ENCODE data around the gene SLC7A1. TPM values are rescaled to one million over a fixed set of nuclear protein-coding genes. Genes with fewer than 3 reads are reported as not detected.
A peak's percentile ranks its signal among the peaks of the same experiment; 100 is the strongest.

Gene SLC7A1
- polyA plus RNA-seq, 1 donor from 2014 or later, result 5.7 TPM

GRCh38 chr13:29493796-29494195, 101.7 kb downstream of the SLC7A1 start:
- peaks cover 3% of the 10 kb centered on the region for H3K27me3 Mint-ChIP-seq
- no peak overlapping the region for H3K4me3 Mint-ChIP-seq
- H3K27ac Mint-ChIP-seq, result peak overlapping the region in 1 of 3 donors; percentile 61
- H3K4me1 Mint-ChIP-seq, result peaks cover 17 to 27% (median 23%) of the 10 kb centered on the region in 3 donors
- H3K36me3 Mint-ChIP-seq, result no peaks in the 10 kb centered on the region
- no peaks in the 10 kb centered on the region for H3K9me3 Mint-ChIP-seq

GRCh38 chr13:29491248-29491647, 104.2 kb downstream of the SLC7A1 start:
- Mint-ChIP-seq H3K4me3 (no peak overlapping the region), H3K4me1 (peaks cover 11 to 19% (median 17%) of the 10 kb centered on the region in 3 donors), H3K27me3 (peaks cover 9% of the 10 kb centered on the region), H3K9me3 (no peaks in the 10 kb centered on the region), H3K27ac (no peak overlapping the region), H3K36me3 (no peaks in the 10 kb centered on the region)

- Mint-ChIP-seq H3K27ac (no peak overlapping the region), H3K4me3 (no peak overlapping the region), H3K9me3 (no peaks in the 10 kb centered on the region), H3K27me3 (peaks cover 11% of the 10 kb centered on the region), H3K4me1 (peaks cover 9 to 12% (median 10%) of the 10 kb centered on the region in 3 donors), H3K36me3 (no peaks in the 10 kb centered on the region)
Observed at GRCh38 chr13:29490561-29490885, 105.0 kb downstream of the SLC7A1 start.

- Mint-ChIP-seq H3K27ac (no peak overlapping the region), H3K4me1 (peaks cover 5 to 12% (median 5%) of the 10 kb centered on the region in 3 donors), H3K27me3 (peaks cover 12% of the 10 kb centered on the region), H3K36me3 (no peaks in the 10 kb centered on the region), H3K4me3 (no peak overlapping the region), H3K9me3 (no peaks in the 10 kb centered on the region)
Observed at GRCh38 chr13:29489650-29490560, 105.6 kb downstream of the SLC7A1 start.

- H3K9me3 Mint-ChIP-seq, result no peaks in the 10 kb centered on the region
- H3K27me3 Mint-ChIP-seq, result peaks cover 18% of the 10 kb centered on the region
- peaks cover 8 to 16% (median 11%) of the 10 kb centered on the region in 3 donors for H3K4me1 Mint-ChIP-seq
- no peak overlapping the region for H3K4me3 Mint-ChIP-seq
- H3K36me3 Mint-ChIP-seq, result no peaks in the 10 kb centered on the region
- no peak overlapping the region for H3K27ac Mint-ChIP-seq
Observed at GRCh38 chr13:29487466-29488454, 107.7 kb downstream of the SLC7A1 start.

- peaks cover 18% of the 10 kb centered on the region for H3K27me3 Mint-ChIP-seq
- no peaks in the 10 kb centered on the region for H3K36me3 Mint-ChIP-seq
- H3K4me1 Mint-ChIP-seq, result peaks cover 8 to 18% (median 11%) of the 10 kb centered on the region in 3 donors
- H3K27ac Mint-ChIP-seq, result no peak overlapping the region
- H3K9me3 Mint-ChIP-seq, result no peaks in the 10 kb centered on the region
- no peak overlapping the region for H3K4me3 Mint-ChIP-seq
Observed at GRCh38 chr13:29486551-29486950, 108.9 kb downstream of the SLC7A1 start.

- no peaks in the 10 kb centered on the region for H3K36me3 Mint-ChIP-seq
- no peak overlapping the region for H3K27ac Mint-ChIP-seq
Observed at GRCh38 chr13:29484796-29485195, 110.7 kb downstream of the SLC7A1 start.

GRCh38 chr13:29484236-29484635, 111.3 kb downstream of the SLC7A1 start:
- H3K4me3 Mint-ChIP-seq, result peak overlapping the region in 2 of 4 donors; percentile 70 to 83
- H3K27ac Mint-ChIP-seq, result peak overlapping the region in 1 of 3 donors; percentile 39
- H3K4me1 Mint-ChIP-seq, result peaks cover 8 to 18% (median 11%) of the 10 kb centered on the region in 3 donors
- H3K36me3 Mint-ChIP-seq, result no peaks in the 10 kb centered on the region
- no peaks in the 10 kb centered on the region for H3K9me3 Mint-ChIP-seq
- H3K27me3 Mint-ChIP-seq, result peaks cover 18% of the 10 kb centered on the region

More at GRCh38 chr13:29484796-29485195, 110.7 kb downstream of the SLC7A1 start:
- Mint-ChIP-seq H3K27me3 (peaks cover 18% of the 10 kb centered on the region), H3K9me3 (no peaks in the 10 kb centered on the region), H3K4me1 (peaks cover 8 to 18% (median 11%) of the 10 kb centered on the region in 3 donors), H3K4me3 (no peak overlapping the region)

GRCh38 chr13:29483623-29484022, 111.9 kb downstream of the SLC7A1 start:
- H3K4me1 Mint-ChIP-seq, result peaks cover 8 to 18% (median 11%) of the 10 kb centered on the region in 3 donors
- no peak overlapping the region for H3K27ac Mint-ChIP-seq
- peaks cover 13% of the 10 kb centered on the region for H3K27me3 Mint-ChIP-seq
- H3K4me3 Mint-ChIP-seq, result peak overlapping the region in 2 of 4 donors; percentile 30 to 83
- H3K9me3 Mint-ChIP-seq, result no peaks in the 10 kb centered on the region
- no peaks in the 10 kb centered on the region for H3K36me3 Mint-ChIP-seq

GRCh38 chr13:29483211-29483610, 112.3 kb downstream of the SLC7A1 start:
- Mint-ChIP-seq H3K4me3 (peak overlapping the region in 1 of 4 donors; percentile 34), H3K27ac (no peak overlapping the region), H3K36me3 (no peaks in the 10 kb centered on the region), H3K9me3 (no peaks in the 10 kb centered on the region), H3K4me1 (peaks cover 8 to 18% (median 11%) of the 10 kb centered on the region in 3 donors), H3K27me3 (peaks cover 15% of the 10 kb centered on the region)

GRCh38 chr13:29482504-29482903, 113.0 kb downstream of the SLC7A1 start:
- H3K27me3 Mint-ChIP-seq, result peaks cover 15% of the 10 kb centered on the region
- no peak overlapping the region for H3K27ac Mint-ChIP-seq
- H3K9me3 Mint-ChIP-seq, result no peaks in the 10 kb centered on the region
- H3K4me3 Mint-ChIP-seq, result peak overlapping the region in 1 of 4 donors; percentile 58
- H3K36me3 Mint-ChIP-seq, result no peaks in the 10 kb centered on the region
- H3K4me1 Mint-ChIP-seq, result peaks cover 8 to 18% (median 11%) of the 10 kb centered on the region in 3 donors

GRCh38 chr13:29481603-29482002, 113.9 kb downstream of the SLC7A1 start:
- Mint-ChIP-seq H3K36me3 (no peaks in the 10 kb centered on the region), H3K27me3 (peaks cover 11% of the 10 kb centered on the region), H3K4me1 (peaks cover 8 to 18% (median 11%) of the 10 kb centered on the region in 3 donors), H3K4me3 (no peak overlapping the region), H3K27ac (no peak overlapping the region), H3K9me3 (no peaks in the 10 kb centered on the region)

- no peak overlapping the region for H3K4me3 Mint-ChIP-seq
- H3K4me1 Mint-ChIP-seq, result peaks cover 8 to 18% (median 11%) of the 10 kb centered on the region in 3 donors
- H3K36me3 Mint-ChIP-seq, result no peaks in the 10 kb centered on the region
- no peaks in the 10 kb centered on the region for H3K9me3 Mint-ChIP-seq
- H3K27ac Mint-ChIP-seq, result peak overlapping the region in 1 of 3 donors; percentile 6
- peaks cover 11% of the 10 kb centered on the region for H3K27me3 Mint-ChIP-seq
Observed at GRCh38 chr13:29480893-29481525, 114.5 kb downstream of the SLC7A1 start.

GRCh38 chr13:29479716-29480492, 115.6 kb downstream of the SLC7A1 start:
- Mint-ChIP-seq H3K36me3 (no peaks in the 10 kb centered on the region), H3K4me3 (no peak overlapping the region), H3K4me1 (peaks cover 8 to 16% (median 11%) of the 10 kb centered on the region in 3 donors), H3K9me3 (no peaks in the 10 kb centered on the region), H3K27ac (no peak overlapping the region), H3K27me3 (peaks cover 8% of the 10 kb centered on the region)

Measured in IgD-negative memory B cell (primary cell).